NCI-H146 treated with DMSO at 0.1 percent for 48 hours (cell line): Measurements from ENCODE around the gene PMFBP1.

Experiments used
- DNase-seq: peaks from one replicate; lab custom pipeline; 2025; ENCODE audit not compliant: unreplicated experiment; lab: John Stamatoyannopoulos, UW

Gene PMFBP1

GRCh38 chr16:72189865-72190371, 18.0 kb upstream of the PMFBP1 start:
- no peak for DNase-seq

- no peak for DNase-seq
Observed at GRCh38 chr16:72188541-72188940, 16.6 kb upstream of the PMFBP1 start.

- DNase-seq: no peak
Observed at GRCh38 chr16:72187551-72187950, 15.6 kb upstream of the PMFBP1 start.

GRCh38 chr16:72182976-72183375, 11.0 kb upstream of the PMFBP1 start:
- DNase-seq: no peak

GRCh38 chr16:72179204-72179970, 7.4 kb upstream of the PMFBP1 start:
- no peak for DNase-seq

GRCh38 chr16:72174726-72175125, 2.8 kb upstream of the PMFBP1 start:
- no peak for DNase-seq

GRCh38 chr16:72173997-72174396, 2.0 kb upstream of the PMFBP1 start:
- no peak for DNase-seq

GRCh38 chr16:72171236-72171635, 719 bp downstream of the PMFBP1 start:
- no peak for DNase-seq

- no peak for DNase-seq
Observed at GRCh38 chr16:72169708-72170107, 2.2 kb downstream of the PMFBP1 start.

- no peak for DNase-seq
Observed at GRCh38 chr16:72168365-72168764, 3.6 kb downstream of the PMFBP1 start.

- no peak for DNase-seq
Observed at GRCh38 chr16:72166954-72167561, 4.9 kb downstream of the PMFBP1 start.

GRCh38 chr16:72166151-72166550, 5.8 kb downstream of the PMFBP1 start:
- no peak for DNase-seq

- peak; percentile 17 for DNase-seq
Observed at GRCh38 chr16:72164691-72165090, 7.3 kb downstream of the PMFBP1 start.

GRCh38 chr16:72162105-72162692, 9.8 kb downstream of the PMFBP1 start:
- no peak for DNase-seq

GRCh38 chr16:72159801-72160200, 12.2 kb downstream of the PMFBP1 start:
- DNase-seq: no peak

GRCh38 chr16:72159386-72159785, 12.6 kb downstream of the PMFBP1 start:
- no peak for DNase-seq

GRCh38 chr16:72149676-72150464, 22.1 kb downstream of the PMFBP1 start:
- no peak for DNase-seq

- DNase-seq: no peak
Observed at GRCh38 chr16:72142476-72142875, 29.5 kb downstream of the PMFBP1 start.

GRCh38 chr16:72139908-72140307, 32.0 kb downstream of the PMFBP1 start:
- DNase-seq: no peak

GRCh38 chr16:72138064-72138572, 33.8 kb downstream of the PMFBP1 start:
- DNase-seq: no peak

- DNase-seq: no peak
Observed at GRCh38 chr16:72137380-72138063, 34.4 kb downstream of the PMFBP1 start.
